ENCODE data around the gene MAPRE3. TPM values are rescaled to one million over a fixed set of nuclear protein-coding genes. Genes with fewer than 3 reads are reported as not detected.

Gene MAPRE3
- polyA plus RNA-seq, 1 experiment, result 15.3 TPM

DNA sequence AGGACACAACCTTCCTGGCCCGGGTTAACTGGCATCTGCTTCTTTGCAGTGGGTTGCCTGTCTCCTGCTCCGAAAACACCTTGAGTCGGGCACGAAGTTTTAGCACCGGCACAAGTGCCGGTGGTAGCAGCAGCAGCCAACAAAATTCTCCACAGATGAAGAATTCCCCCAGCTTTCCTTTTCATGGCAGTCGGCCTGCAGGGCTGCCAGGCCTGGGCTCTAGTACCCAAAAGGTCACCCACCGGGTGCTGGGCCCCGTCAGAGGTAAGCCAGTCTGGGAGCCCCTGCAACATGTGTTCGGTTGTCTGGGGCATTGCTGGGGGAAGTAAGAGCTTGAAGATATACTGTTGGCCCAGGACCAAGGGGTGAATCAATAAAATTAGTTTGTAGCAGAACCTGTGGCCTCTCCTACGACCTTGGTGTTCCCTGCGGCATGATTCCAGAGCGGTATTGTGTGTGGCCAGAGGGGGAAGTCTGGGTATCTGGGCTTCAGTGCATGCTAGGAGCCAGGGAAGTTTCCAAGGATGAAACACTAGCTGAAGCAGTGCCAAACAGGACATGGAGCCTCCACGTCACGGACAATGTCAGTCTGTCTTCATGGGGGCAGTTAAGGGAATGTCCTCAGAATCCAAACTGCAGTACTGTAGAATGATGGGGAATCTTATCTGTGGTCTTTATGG is 88.8 kb downstream of the MAPRE3 start:
- CTCF ChIA-PET, result interaction anchor here (1.2 to 2.6 kb wide), 3 partner anchors 8 to 22 kb away, joined by 3 to 11 read pairs (median 5); no protein-coding TSS in a partner anchor
- no peak for DNase-seq (ENCODE audit: low read depth)

DNA sequence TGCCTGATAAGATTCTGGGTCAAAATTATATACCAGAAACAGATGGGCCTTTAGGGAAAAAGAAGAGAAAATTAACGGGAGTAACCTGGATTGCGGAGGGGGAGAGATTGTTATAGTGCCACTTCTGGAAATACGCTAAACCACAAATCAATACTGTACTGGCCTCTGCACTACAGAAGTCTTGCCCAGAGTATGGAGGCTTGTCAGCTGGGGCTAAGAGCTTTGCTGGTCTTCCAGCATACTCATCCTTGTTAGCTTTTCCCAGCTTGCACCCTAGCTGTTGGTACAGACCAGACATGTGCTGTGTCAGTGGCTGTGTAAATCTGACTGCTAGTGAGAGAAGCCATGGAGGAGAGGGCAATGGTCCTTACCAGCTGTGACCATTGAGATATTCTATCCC is 89.9 kb downstream of the MAPRE3 start:
- ChIA-PET CTCF (interaction anchor here (1.3 to 2.6 kb wide), 2 partner anchors 10 to 21 kb away, joined by 3 to 11 read pairs; no protein-coding TSS in a partner anchor), POLR2A (interaction anchor here (0.5 kb wide), 1 partner anchor 110 kb away, joined by 8 read pairs; no protein-coding TSS in a partner anchor)
- TF ChIP-seq, protein P1, sequence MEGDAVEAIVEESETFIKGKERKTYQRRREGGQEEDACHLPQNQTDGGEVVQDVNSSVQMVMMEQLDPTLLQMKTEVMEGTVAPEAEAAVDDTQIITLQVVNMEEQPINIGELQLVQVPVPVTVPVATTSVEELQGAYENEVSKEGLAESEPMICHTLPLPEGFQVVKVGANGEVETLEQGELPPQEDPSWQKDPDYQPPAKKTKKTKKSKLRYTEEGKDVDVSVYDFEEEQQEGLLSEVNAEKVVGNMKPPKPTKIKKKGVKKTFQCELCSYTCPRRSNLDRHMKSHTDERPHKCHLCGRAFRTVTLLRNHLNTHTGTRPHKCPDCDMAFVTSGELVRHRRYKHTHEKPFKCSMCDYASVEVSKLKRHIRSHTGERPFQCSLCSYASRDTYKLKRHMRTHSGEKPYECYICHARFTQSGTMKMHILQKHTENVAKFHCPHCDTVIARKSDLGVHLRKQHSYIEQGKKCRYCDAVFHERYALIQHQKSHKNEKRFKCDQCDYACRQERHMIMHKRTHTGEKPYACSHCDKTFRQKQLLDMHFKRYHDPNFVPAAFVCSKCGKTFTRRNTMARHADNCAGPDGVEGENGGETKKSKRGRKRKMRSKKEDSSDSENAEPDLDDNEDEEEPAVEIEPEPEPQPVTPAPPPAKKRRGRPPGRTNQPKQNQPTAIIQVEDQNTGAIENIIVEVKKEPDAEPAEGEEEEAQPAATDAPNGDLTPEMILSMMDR (IDR thresholded peaks at IDR 0.05; ENCODE audit: insufficient read depth, low read depth, low read length), result no peak

More for the DNA sequence above, 88.8 kb downstream of the MAPRE3 start:
- no peak overlapping the region for H3K4me3 ChIP-seq (ENCODE audit: low read depth, low read length)
- peaks cover 17% of the 10 kb centered on the region for H3K36me3 ChIP-seq (ENCODE audit: control insufficient read depth, insufficient read depth, low read length)
- TF ChIP-seq, protein P1 (IDR thresholded peaks at IDR 0.05; ENCODE audit: insufficient read depth, low read depth, low read length), result no peak
- H3K27me3 ChIP-seq (ENCODE audit: control insufficient read depth, insufficient read depth, low read length), result no peaks in the 10 kb centered on the region
- POLR2A ChIA-PET, result interaction anchor here (0.7 kb wide), 1 partner anchor 467 kb away, joined by 3 read pairs; no protein-coding TSS in a partner anchor

DNA sequence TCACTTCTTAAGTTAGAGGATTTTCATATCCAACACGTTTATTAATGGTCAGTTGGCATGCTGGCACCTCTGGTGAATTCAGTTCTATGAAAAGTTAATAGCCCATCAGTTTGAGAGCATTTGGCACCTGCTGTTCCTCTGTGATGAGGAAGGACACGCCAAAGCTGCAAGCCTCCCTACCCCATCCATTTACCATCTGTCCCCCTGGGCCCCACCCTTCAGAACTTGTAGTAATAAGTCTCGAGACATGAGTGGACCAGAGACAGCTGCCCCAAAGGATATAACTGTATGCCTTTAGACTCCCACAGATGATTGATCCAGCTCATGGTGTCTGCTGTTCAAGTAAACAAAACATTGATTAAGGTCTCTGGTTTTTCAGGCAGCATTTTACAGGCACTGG is 94.7 kb downstream of the MAPRE3 start:
- TF ChIP-seq, protein P1 (IDR thresholded peaks at IDR 0.05; ENCODE audit: insufficient read depth, low read depth, low read length), result no peak
- no peak overlapping the region for H3K4me3 ChIP-seq (ENCODE audit: low read depth, low read length)
- ChIA-PET POLR2A (interaction anchor here (0.9 to 1.2 kb wide), 2 partner anchors 11 to 13 kb away, joined by 4 to 5 read pairs; no protein-coding TSS in a partner anchor), CTCF (interaction anchor here (1.1 kb wide), 2 partner anchors 14 kb away, joined by 4 to 5 read pairs; partner anchors contain the start of gene AGBL5)
- H3K36me3 ChIP-seq (ENCODE audit: control insufficient read depth, insufficient read depth, low read length), result peaks cover 19% of the 10 kb centered on the region
- DNase-seq (ENCODE audit: low read depth), result no peak
- no peaks in the 10 kb centered on the region for H3K27me3 ChIP-seq (ENCODE audit: control insufficient read depth, insufficient read depth, low read length)

More for the DNA sequence above, 89.9 kb downstream of the MAPRE3 start:
- peaks cover 9% of the 10 kb centered on the region for H3K36me3 ChIP-seq (ENCODE audit: control insufficient read depth, insufficient read depth, low read length)
- H3K4me3 ChIP-seq (ENCODE audit: low read depth, low read length), result no peak overlapping the region
- DNase-seq (ENCODE audit: low read depth), result no peak
- H3K27me3 ChIP-seq (ENCODE audit: control insufficient read depth, insufficient read depth, low read length), result no peaks in the 10 kb centered on the region

DNA sequence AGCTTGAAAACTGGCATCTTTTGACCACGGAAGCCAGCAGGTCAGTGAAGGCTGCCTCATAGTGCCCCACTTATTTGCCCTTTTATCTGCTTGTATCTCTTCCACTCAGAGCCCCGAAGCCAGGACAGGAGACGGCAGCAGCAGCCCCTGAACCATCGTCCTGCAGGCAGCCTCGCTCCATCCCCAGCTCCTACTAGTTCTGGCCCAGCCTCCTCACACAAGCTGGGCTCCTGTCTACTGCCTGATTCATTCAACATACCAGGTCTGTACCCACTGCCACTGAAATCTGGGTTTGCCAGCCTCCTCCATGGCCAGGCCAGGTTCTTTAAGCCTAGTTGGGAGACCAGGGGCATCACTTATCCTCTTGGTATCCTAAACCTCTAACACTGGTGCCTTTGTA is 96.9 kb downstream of the MAPRE3 start:
- DNase-seq (ENCODE audit: low read depth), result no peak
- Histone ChIP-seq H3K36me3 (ENCODE audit: control insufficient read depth, insufficient read depth, low read length) (peaks cover 19% of the 10 kb centered on the region), H3K4me3 (ENCODE audit: low read depth, low read length) (no peak overlapping the region), H3K27me3 (ENCODE audit: control insufficient read depth, insufficient read depth, low read length) (no peaks in the 10 kb centered on the region)
- POLR2A ChIA-PET, result no interaction called here
- TF ChIP-seq, protein P1 (IDR thresholded peaks at IDR 0.05; ENCODE audit: insufficient read depth, low read depth, low read length), result no peak
- CTCF ChIA-PET, result interaction anchor here (1.4 to 2.0 kb wide), 3 partner anchors 8 to 105 kb away, joined by 5 read pairs; partner anchors contain the start of gene EMILIN1

DNA sequence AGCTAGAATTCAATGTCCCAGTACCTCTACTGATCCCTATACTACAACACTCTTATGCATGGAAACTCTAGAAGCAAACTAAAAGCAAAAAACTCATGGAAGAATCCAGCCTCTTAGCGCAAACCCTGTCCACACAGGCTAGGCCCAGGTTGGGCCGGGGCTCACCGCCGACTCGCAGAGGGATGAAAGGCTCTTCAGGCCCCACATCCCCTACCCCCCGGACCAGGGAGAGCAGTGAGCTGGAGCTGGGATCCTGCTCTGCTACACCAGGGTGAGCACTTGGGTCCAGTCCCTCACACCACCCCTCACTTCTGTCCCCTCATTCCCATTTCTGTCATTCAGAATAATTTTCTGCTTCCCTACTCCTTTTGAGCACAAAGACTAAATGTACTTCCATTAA is 99.0 kb downstream of the MAPRE3 start:
- POLR2A ChIA-PET, result no interaction called here
- peaks cover 17% of the 10 kb centered on the region for H3K36me3 ChIP-seq (ENCODE audit: control insufficient read depth, insufficient read depth, low read length)
- TF ChIP-seq, protein P1 (IDR thresholded peaks at IDR 0.05; ENCODE audit: insufficient read depth, low read depth, low read length), result no peak
- CTCF ChIA-PET, result interaction anchor here (0.6 to 1.0 kb wide), 2 partner anchors 65 to 223 kb away, joined by 3 read pairs; no protein-coding TSS in a partner anchor
- no peak overlapping the region for H3K4me3 ChIP-seq (ENCODE audit: low read depth, low read length)
- no peaks in the 10 kb centered on the region for H3K27me3 ChIP-seq (ENCODE audit: control insufficient read depth, insufficient read depth, low read length)
- no peak for DNase-seq (ENCODE audit: low read depth)
